ENCODE results near the gene COQ8B.

The COQ8B gene

GRCh38 chr19:40672573-40673299, 44.0 kb downstream of the COQ8B start:
- Histone ChIP-seq H3K4me1 (ENCODE audit: insufficient read depth, insufficient read length) (no peaks in the 10 kb centered on the region), H3K4me3 (ENCODE audit: insufficient read length, low read depth) (no peak overlapping the region), H3K9ac (ENCODE audit: insufficient read length, low read depth) (no peak overlapping the region), H3K36me3 (ENCODE audit: insufficient read depth, insufficient read length, low read length) (peaks cover 89% of the 10 kb centered on the region), H3K27me3 (ENCODE audit: insufficient read depth, insufficient read length) (no peaks in the 10 kb centered on the region), H3K9me3 (ENCODE audit: insufficient read depth, low read length) (no peaks in the 10 kb centered on the region)
- DNase-seq (ENCODE audit: low read depth, low spot score) = no peak
- TF ChIP-seq ZNF274 (IDR thresholded peaks at IDR 0.05; ENCODE audit: low read depth, low read length) = no peak
- TF ChIP-seq YY1 (IDR thresholded peaks at IDR 0.05; ENCODE audit: insufficient read depth, insufficient read length) = no peak
- TF ChIP-seq SUZ12 (IDR thresholded peaks at IDR 0.05; ENCODE audit: extremely low read depth, insufficient read depth, insufficient read length) = no peak

GRCh38 chr19:40672038-40672437, 44.6 kb downstream of the COQ8B start:
- Histone ChIP-seq H3K9me3 (ENCODE audit: insufficient read depth, low read length) (no peaks in the 10 kb centered on the region), H3K27me3 (ENCODE audit: insufficient read depth, insufficient read length) (no peaks in the 10 kb centered on the region), H3K9ac (ENCODE audit: insufficient read length, low read depth) (no peak overlapping the region), H3K36me3 (ENCODE audit: insufficient read depth, insufficient read length, low read length) (peaks cover 89% of the 10 kb centered on the region), H3K4me3 (ENCODE audit: insufficient read length, low read depth) (no peak overlapping the region), H3K4me1 (ENCODE audit: insufficient read depth, insufficient read length) (no peaks in the 10 kb centered on the region)
- no peak for DNase-seq (ENCODE audit: low read depth, low spot score)
- TF ChIP-seq ZNF274 (IDR thresholded peaks at IDR 0.05; ENCODE audit: low read depth, low read length) (no peak), SUZ12 (IDR thresholded peaks at IDR 0.05; ENCODE audit: extremely low read depth, insufficient read depth, insufficient read length) (no peak), YY1 (IDR thresholded peaks at IDR 0.05; ENCODE audit: insufficient read depth, insufficient read length) (no peak)

- H3K4me3 ChIP-seq (ENCODE audit: insufficient read length, low read depth) = no peak overlapping the region
- no peaks in the 10 kb centered on the region for H3K9me3 ChIP-seq (ENCODE audit: insufficient read depth, low read length)
- no peak overlapping the region for H3K9ac ChIP-seq (ENCODE audit: insufficient read length, low read depth)
- DNase-seq (ENCODE audit: low read depth, low spot score) = no peak
- no peaks in the 10 kb centered on the region for H3K4me1 ChIP-seq (ENCODE audit: insufficient read depth, insufficient read length)
- H3K27me3 ChIP-seq (ENCODE audit: insufficient read depth, insufficient read length) = no peaks in the 10 kb centered on the region
- TF ChIP-seq SUZ12 (IDR thresholded peaks at IDR 0.05; ENCODE audit: extremely low read depth, insufficient read depth, insufficient read length) (no peak), ZNF274 (IDR thresholded peaks at IDR 0.05; ENCODE audit: low read depth, low read length) (no peak)
- peaks cover 89% of the 10 kb centered on the region for H3K36me3 ChIP-seq (ENCODE audit: insufficient read depth, insufficient read length, low read length)
Observed at GRCh38 chr19:40671404-40671803, 45.3 kb downstream of the COQ8B start.

- Histone ChIP-seq H3K27me3 (ENCODE audit: insufficient read depth, insufficient read length) (no peaks in the 10 kb centered on the region), H3K4me1 (ENCODE audit: insufficient read depth, insufficient read length) (no peaks in the 10 kb centered on the region), H3K36me3 (ENCODE audit: insufficient read depth, insufficient read length, low read length) (peaks cover 69% of the 10 kb centered on the region), H3K9ac (ENCODE audit: insufficient read length, low read depth) (no peak overlapping the region), H3K4me3 (ENCODE audit: insufficient read length, low read depth) (no peak overlapping the region), H3K9me3 (ENCODE audit: insufficient read depth, low read length) (no peaks in the 10 kb centered on the region)
- TF ChIP-seq ZNF274 (IDR thresholded peaks at IDR 0.05; ENCODE audit: low read depth, low read length) (no peak), YY1 (IDR thresholded peaks at IDR 0.05; ENCODE audit: insufficient read depth, insufficient read length) (no peak), SUZ12 (IDR thresholded peaks at IDR 0.05; ENCODE audit: extremely low read depth, insufficient read depth, insufficient read length) (no peak)
- no peak for DNase-seq (ENCODE audit: low read depth, low spot score)
Observed at GRCh38 chr19:40668991-40669614, 47.6 kb downstream of the COQ8B start.

- no peak overlapping the region for H3K4me3 ChIP-seq (ENCODE audit: insufficient read length, low read depth)
- H3K27me3 ChIP-seq (ENCODE audit: insufficient read depth, insufficient read length) = no peaks in the 10 kb centered on the region
- no peaks in the 10 kb centered on the region for H3K9me3 ChIP-seq (ENCODE audit: insufficient read depth, low read length)
- H3K4me1 ChIP-seq (ENCODE audit: insufficient read depth, insufficient read length) = peaks cover 4% of the 10 kb centered on the region
- TF ChIP-seq SUZ12 (IDR thresholded peaks at IDR 0.05; ENCODE audit: extremely low read depth, insufficient read depth, insufficient read length) (no peak), ZNF274 (IDR thresholded peaks at IDR 0.05; ENCODE audit: low read depth, low read length) (no peak), YY1 (IDR thresholded peaks at IDR 0.05; ENCODE audit: insufficient read depth, insufficient read length) (no peak)
- H3K36me3 ChIP-seq (ENCODE audit: insufficient read depth, insufficient read length, low read length) = peaks cover 54% of the 10 kb centered on the region
- DNase-seq (ENCODE audit: low read depth, low spot score) = no peak
- no peak overlapping the region for H3K9ac ChIP-seq (ENCODE audit: insufficient read length, low read depth)
Observed at GRCh38 chr19:40667602-40668001, 49.1 kb downstream of the COQ8B start.

- no peak for TF ChIP-seq ZNF274 (IDR thresholded peaks at IDR 0.05; ENCODE audit: low read depth, low read length)
- no peak for TF ChIP-seq YY1 (IDR thresholded peaks at IDR 0.05; ENCODE audit: insufficient read depth, insufficient read length)
- TF ChIP-seq SUZ12 (IDR thresholded peaks at IDR 0.05; ENCODE audit: extremely low read depth, insufficient read depth, insufficient read length) = no peak
Observed at GRCh38 chr19:40666803-40667438, 49.8 kb downstream of the COQ8B start.

More at GRCh38 chr19:40666803-40667438, 49.8 kb downstream of the COQ8B start:
- no peaks in the 10 kb centered on the region for H3K9me3 ChIP-seq (ENCODE audit: insufficient read depth, low read length)
- H3K9ac ChIP-seq (ENCODE audit: insufficient read length, low read depth) = no peak overlapping the region
- H3K4me1 ChIP-seq (ENCODE audit: insufficient read depth, insufficient read length) = peaks cover 4% of the 10 kb centered on the region
- H3K27me3 ChIP-seq (ENCODE audit: insufficient read depth, insufficient read length) = no peaks in the 10 kb centered on the region
- DNase-seq (ENCODE audit: low read depth, low spot score) = no peak
- peaks cover 47% of the 10 kb centered on the region for H3K36me3 ChIP-seq (ENCODE audit: insufficient read depth, insufficient read length, low read length)
- no peak overlapping the region for H3K4me3 ChIP-seq (ENCODE audit: insufficient read length, low read depth)

Measured in NT2/D1 (cell line).